ENCODE results near the gene DAPP1. TPM values are rescaled to one million over a fixed set of nuclear protein-coding genes. Genes with fewer than 3 reads are reported as not detected.

Gene DAPP1
- total and polyA plus RNA-seq, 2 of the 8 experiments (the other 6 are each of a cell fraction or from before 2014, with no cell fraction given), result not detected

GRCh38 chr4:99827857-99828256 lies 11.2 kb downstream of the DAPP1 start:
- Histone ChIP-seq H4K5ac (ENCODE audit: insufficient read length, low read depth, low read length) (no peak overlapping the region), H4K91ac (replicated peaks; ENCODE audit: insufficient read length, low read length) (no peak overlapping the region), H3K18ac (ENCODE audit: extremely low read depth, low read length) (no peak overlapping the region), H3K9me3 (ENCODE audit: insufficient read depth in 2 of 2, low read depth in 1 of 2, low read length in 1 of 2) (no peaks in the 10 kb centered on the region), H2AFZ (ENCODE audit: low read length) (0 out of 2 replicates have a peak overlapping the region, but pooled peaks have one; percentile 11), H3K9ac (replicated peaks in 1 of 4; ENCODE audit: extremely low read depth in 1 of 4, low read depth in 3 of 4, low read length in 3 of 4) (no peak overlapping the region), H3K23me2 (ENCODE audit: low read depth, low read length) (no peaks in the 10 kb centered on the region), H2BK120ac (replicated peaks; ENCODE audit: low read depth, low read length) (no peak overlapping the region), H3K4me1 (replicated peaks in 1 of 4; ENCODE audit: control insufficient read depth in 3 of 4, insufficient read depth in 4 of 4, low read length in 3 of 4) (no peaks in the 10 kb centered on the region), H3K4me2 (ENCODE audit: insufficient read depth in 1 of 2, low read depth in 2 of 2, low read length in 2 of 2) (no peak overlapping the region), H3K79me1 (ENCODE audit: low read depth, low read length) (no peaks in the 10 kb centered on the region), H2BK20ac (ENCODE audit: low read length) (no peak overlapping the region), H3K27ac (ENCODE audit: low read depth, low read length) (no peak overlapping the region), H3K14ac (ENCODE audit: insufficient read length) (no peak overlapping the region), H3K4ac (replicated peaks; ENCODE audit: insufficient read length, low read depth, low read length) (no peak overlapping the region), H4K20me1 (replicated peaks in 1 of 2; ENCODE audit: control insufficient read depth in 1 of 2, insufficient read depth in 2 of 2, low read length in 2 of 2) (no peaks in the 10 kb centered on the region), H2BK5ac (ENCODE audit: low read depth, low read length) (no peak overlapping the region), H3K23ac (ENCODE audit: insufficient read length) (no peak overlapping the region), H3K4me3 (ENCODE audit: extremely low read depth in 1 of 4, insufficient read depth in 2 of 4, low read depth in 3 of 4, low read length in 4 of 4) (no peak overlapping the region), H3K79me2 (ENCODE audit: control insufficient read depth in 1 of 2, insufficient read depth in 2 of 2, low read length in 2 of 2) (no peaks in the 10 kb centered on the region), H2BK12ac (ENCODE audit: low read depth, low read length) (no peak overlapping the region), H4K8ac (ENCODE audit: extremely low read depth, insufficient read depth, low read length) (no peak overlapping the region), H2BK15ac (ENCODE audit: low read length) (no peak overlapping the region), H2AK5ac (ENCODE audit: low read depth, low read length) (no peak overlapping the region), H3K36me3 (ENCODE audit: control insufficient read depth in 2 of 4, insufficient read depth in 4 of 4, low read length in 3 of 4) (no peaks in the 10 kb centered on the region), H3K27me3 (replicated peaks in 1 of 4; ENCODE audit: control insufficient read depth in 3 of 4, extremely low read depth in 1 of 4, insufficient read depth in 3 of 4, low read length in 3 of 4) (no peaks in the 10 kb centered on the region), H3K56ac (replicated peaks; ENCODE audit: insufficient read length, low read depth, low read length) (no peak overlapping the region)
- POLR2A ChIA-PET (ENCODE audit: partially characterized antibody), result interaction anchor here (0.6 to 1.7 kb wide), 2 partner anchors 116 to 121 kb away, joined by 3 to 6 read pairs; no protein-coding TSS in a partner anchor
- no peak for TF ChIP-seq TCF12 (IDR thresholded peaks at IDR 0.05; ENCODE audit: low read depth, low read length)
- no peak for TF ChIP-seq USF2 (IDR thresholded peaks at IDR 0.05; ENCODE audit: low read length)
- no peak for TF ChIP-seq SP2 (IDR thresholded peaks at IDR 0.05; ENCODE audit: low read length)
- no peak for TF ChIP-seq RAD21 (IDR thresholded peaks at IDR 0.05 in 1 of 2, conservative IDR thresholded peaks at IDR 0.05 in 1 of 2; ENCODE audit: low read depth in 2 of 2, low read length in 2 of 2)
- no peak for TF ChIP-seq MAFK (IDR thresholded peaks at IDR 0.05; ENCODE audit: low read depth, low read length)
- TF ChIP-seq SUZ12 (IDR thresholded peaks at IDR 0.05; ENCODE audit: low read length), result no peak
- no peak for TF ChIP-seq GTF2F1 (IDR thresholded peaks at IDR 0.05; ENCODE audit: borderline replicate concordance, low read depth, low read length)
- TF ChIP-seq SIRT6 (IDR thresholded peaks at IDR 0.05; ENCODE audit: low read length), result no peak
- no peak for TF ChIP-seq CBX8 (IDR thresholded peaks at IDR 0.05; ENCODE audit: borderline replicate concordance, low read depth, low read length)
- DNase-seq (ENCODE audit: low read depth in 1 of 2, low spot score in 2 of 2) (no peak), FAIRE-seq (no peak)
- CTCF ChIA-PET (ENCODE audit: partially characterized antibody), result interaction anchor here (0.6 to 2.1 kb wide), 6 partner anchors 18 to 434 kb away, joined by 3 to 5 read pairs (median 4); no protein-coding TSS in a partner anchor
- WGBS, 2 experiments (ENCODE audit: extremely low coverage in 1 of 2, insufficient coverage in 1 of 2, insufficient read length in 1 of 2, insufficient replicate concordance in 2 of 2, low coverage in 1 of 2, low lambda C conversion rate in 2 of 2, missing lambda C conversion rate in 1 of 2), result 89% methylated on average over 1 of the region's 1 CpG; no CpG with 5 or more reads in 1 of the 2 experiments

Measured in H1 (cell line).